ENCODE data around the gene CD8A.

Gene CD8A

GRCh38 chr2:86825693-86826381 is 35.1 kb upstream of the CD8A start:
- Histone ChIP-seq H3K27ac (ENCODE audit: low read length) (no peak overlapping the region), H3K27me3 (ENCODE audit: insufficient read depth, low read length) (no peaks in the 10 kb centered on the region), H3K36me3 (ENCODE audit: insufficient read depth, low read depth, low read length) (no peaks in the 10 kb centered on the region)

DNA sequence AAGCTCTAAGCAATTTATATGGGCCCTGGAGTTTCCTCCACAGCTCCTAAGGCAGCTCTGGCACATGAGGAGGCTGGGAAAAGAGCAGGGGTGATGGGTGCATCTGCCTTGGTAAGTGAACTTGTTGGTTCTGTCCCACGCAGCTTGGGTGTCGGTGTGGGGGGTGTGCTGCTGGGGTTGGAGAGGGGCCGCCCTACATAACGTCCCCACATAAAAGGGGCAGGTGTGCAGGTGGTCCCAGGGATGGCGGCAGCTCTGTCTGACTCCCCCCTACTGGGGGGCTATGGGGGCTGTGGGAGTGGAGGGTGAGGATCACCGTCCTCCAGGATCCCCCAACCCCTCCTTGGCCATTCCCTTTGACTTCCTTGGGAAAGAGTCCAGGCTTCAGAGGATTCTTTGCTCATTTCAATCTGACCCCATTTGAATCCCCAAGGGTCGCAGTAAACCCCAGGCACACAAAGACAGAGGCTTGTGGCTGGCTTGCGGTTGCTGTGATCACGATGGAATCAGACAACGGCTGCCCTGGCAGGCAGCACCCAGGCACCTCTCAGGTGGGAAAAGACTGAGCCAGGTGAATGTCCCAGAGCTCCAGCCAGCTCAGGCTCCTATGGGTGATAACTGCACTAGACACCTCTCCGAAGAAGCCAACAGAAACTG is 34.5 kb upstream of the CD8A start:
- H3K9me3 ChIP-seq (ENCODE audit: insufficient read depth, low read depth, low read length): no peaks in the 10 kb centered on the region; the same call in 1 of the 2 replicates
- no peak overlapping the region for H3K27ac ChIP-seq (ENCODE audit: low read length)
- H3K4me3 ChIP-seq (ENCODE audit: low read length): no peak overlapping the region
- no peaks in the 10 kb centered on the region for H3K4me1 ChIP-seq (ENCODE audit: insufficient read depth, low read length)
- H3K9ac ChIP-seq (ENCODE audit: low read depth, low read length): no peak overlapping the region
- H3K27me3 ChIP-seq (ENCODE audit: insufficient read depth, low read length): no peaks in the 10 kb centered on the region
- H3K36me3 ChIP-seq (ENCODE audit: insufficient read depth, low read depth, low read length): no peaks in the 10 kb centered on the region

More at GRCh38 chr2:86825693-86826381, 35.1 kb upstream of the CD8A start:
- Histone ChIP-seq H3K9ac (ENCODE audit: low read depth, low read length) (no peak overlapping the region), H3K4me1 (ENCODE audit: insufficient read depth, low read length) (no peaks in the 10 kb centered on the region), H3K4me3 (ENCODE audit: low read length) (no peak overlapping the region), H3K9me3 (ENCODE audit: insufficient read depth, low read depth, low read length) (no peaks in the 10 kb centered on the region; the same call in 1 of the 2 replicates)

DNA sequence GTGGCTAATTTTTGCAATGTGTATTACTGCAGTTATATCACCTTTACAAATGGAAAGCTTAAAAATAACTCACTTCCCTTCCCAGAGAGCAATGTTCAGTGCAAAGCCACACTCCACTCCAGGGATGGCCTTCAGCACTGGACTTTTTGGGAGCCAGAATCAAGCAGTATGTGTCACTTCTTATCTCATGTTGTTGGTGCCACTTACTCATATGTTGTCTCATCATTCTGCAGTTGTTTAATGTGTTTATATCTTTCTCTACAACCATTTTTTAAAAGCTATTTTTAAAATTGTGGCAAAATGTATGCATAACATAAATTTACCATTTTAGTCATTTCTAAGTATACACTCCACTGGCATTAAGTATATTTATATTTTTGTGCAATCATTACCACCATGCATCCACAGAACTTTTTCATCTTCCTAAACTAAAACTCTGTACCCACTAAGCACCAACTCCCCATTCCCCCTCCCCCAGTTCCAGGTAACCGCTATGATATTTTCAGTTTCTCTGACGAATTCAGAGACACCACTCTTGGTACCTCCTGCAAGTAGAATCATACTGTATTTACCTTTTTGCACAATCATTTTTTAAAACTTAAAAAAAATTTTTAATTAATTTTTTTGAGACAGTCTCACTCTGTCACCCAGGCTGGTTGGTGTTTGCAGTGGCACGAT is 32.1 kb upstream of the CD8A start:
- no peak overlapping the region; the same call in 1 of the 2 replicates for H3K4me3 ChIP-seq (ENCODE audit: low read length)
- H3K4me1 ChIP-seq (ENCODE audit: insufficient read depth, low read length): no peaks in the 10 kb centered on the region
- H3K9me3 ChIP-seq (ENCODE audit: insufficient read depth, low read depth, low read length): no peaks in the 10 kb centered on the region; the same call in 1 of the 2 replicates
- H3K9ac ChIP-seq (ENCODE audit: low read depth, low read length): no peak overlapping the region
- no peaks in the 10 kb centered on the region for H3K36me3 ChIP-seq (ENCODE audit: insufficient read depth, low read depth, low read length)
- no peak overlapping the region for H3K27ac ChIP-seq (ENCODE audit: low read length)
- H3K27me3 ChIP-seq (ENCODE audit: insufficient read depth, low read length): no peaks in the 10 kb centered on the region

DNA sequence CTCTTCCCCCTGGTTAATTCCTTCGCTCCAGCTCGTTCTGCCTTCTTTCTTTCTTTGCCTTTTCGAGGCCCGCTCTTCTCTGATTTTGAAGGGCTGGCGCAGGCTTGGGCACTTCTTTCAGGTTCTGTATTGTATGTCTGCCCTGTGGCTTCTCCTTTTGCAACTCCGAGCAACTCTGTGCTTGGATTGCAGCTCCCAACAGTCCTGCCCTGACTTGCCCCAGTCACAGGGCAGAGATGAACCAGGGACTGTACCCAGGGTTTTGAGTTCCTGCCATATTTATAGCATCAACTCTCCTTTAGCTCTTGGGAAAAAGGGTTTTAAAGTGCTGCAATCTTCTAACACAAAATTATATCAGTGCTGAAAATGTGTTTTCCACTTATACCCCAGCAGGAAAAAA is 31.1 kb upstream of the CD8A start:
- H3K27me3 ChIP-seq (ENCODE audit: insufficient read depth, low read length): no peaks in the 10 kb centered on the region
- H3K9me3 ChIP-seq (ENCODE audit: insufficient read depth, low read depth, low read length): no peaks in the 10 kb centered on the region; the same call in 1 of the 2 replicates
- H3K27ac ChIP-seq (ENCODE audit: low read length): no peak overlapping the region
- no peak overlapping the region for H3K9ac ChIP-seq (ENCODE audit: low read depth, low read length)
- H3K4me3 ChIP-seq (ENCODE audit: low read length): no peak overlapping the region
- no peaks in the 10 kb centered on the region for H3K36me3 ChIP-seq (ENCODE audit: insufficient read depth, low read depth, low read length)
- H3K4me1 ChIP-seq (ENCODE audit: insufficient read depth, low read length): no peaks in the 10 kb centered on the region

- no peaks in the 10 kb centered on the region for H3K36me3 ChIP-seq (ENCODE audit: insufficient read depth, low read depth, low read length)
- no peak overlapping the region for H3K27ac ChIP-seq (ENCODE audit: low read length)
- no peaks in the 10 kb centered on the region for H3K4me1 ChIP-seq (ENCODE audit: insufficient read depth, low read length)
- no peaks in the 10 kb centered on the region for H3K27me3 ChIP-seq (ENCODE audit: insufficient read depth, low read length)
- no peak overlapping the region for H3K4me3 ChIP-seq (ENCODE audit: low read length)
- H3K9me3 ChIP-seq (ENCODE audit: insufficient read depth, low read depth, low read length): no peaks in the 10 kb centered on the region; the same call in 1 of the 2 replicates
- H3K9ac ChIP-seq (ENCODE audit: low read depth, low read length): no peak overlapping the region
These were observed 30.6 kb upstream of the CD8A start for GRCh38 chr2:86821306-86821705.

DNA sequence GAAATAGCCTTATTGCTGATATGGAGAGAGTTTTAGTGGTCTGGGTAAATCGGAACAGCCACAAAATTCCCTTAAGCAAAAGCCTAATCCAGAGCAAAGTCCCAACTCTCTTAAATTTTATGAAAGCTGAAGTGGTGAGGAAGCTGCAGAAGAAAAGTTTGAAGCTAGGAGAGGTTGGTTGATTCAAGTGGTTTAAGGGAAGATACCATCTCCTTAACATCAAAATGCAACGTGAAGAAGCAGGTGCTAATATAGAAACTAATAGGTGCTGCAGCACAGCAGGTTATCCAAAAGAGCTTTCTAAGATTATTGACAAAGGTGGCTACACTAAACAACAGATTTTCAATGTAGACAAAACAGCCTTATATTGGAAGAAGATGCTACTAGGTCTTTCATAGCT is 28.2 kb upstream of the CD8A start:
- no peak overlapping the region for H3K9ac ChIP-seq (ENCODE audit: low read depth, low read length)
- no peaks in the 10 kb centered on the region for H3K36me3 ChIP-seq (ENCODE audit: insufficient read depth, low read depth, low read length)
- H3K9me3 ChIP-seq (ENCODE audit: insufficient read depth, low read depth, low read length): no peaks in the 10 kb centered on the region; the same call in 1 of the 2 replicates
- H3K4me3 ChIP-seq (ENCODE audit: low read length): no peak overlapping the region
- H3K4me1 ChIP-seq (ENCODE audit: insufficient read depth, low read length): no peaks in the 10 kb centered on the region
- H3K27ac ChIP-seq (ENCODE audit: low read length): no peak overlapping the region
- no peaks in the 10 kb centered on the region for H3K27me3 ChIP-seq (ENCODE audit: insufficient read depth, low read length)

GRCh38 chr2:86818114-86818801 is 27.5 kb upstream of the CD8A start:
- Histone ChIP-seq H3K4me1 (ENCODE audit: insufficient read depth, low read length) (no peaks in the 10 kb centered on the region), H3K36me3 (ENCODE audit: insufficient read depth, low read depth, low read length) (no peaks in the 10 kb centered on the region), H3K9me3 (ENCODE audit: insufficient read depth, low read depth, low read length) (no peaks in the 10 kb centered on the region; the same call in 1 of the 2 replicates), H3K27me3 (ENCODE audit: insufficient read depth, low read length) (no peaks in the 10 kb centered on the region), H3K4me3 (ENCODE audit: low read length) (no peak overlapping the region), H3K9ac (ENCODE audit: low read depth, low read length) (no peak overlapping the region), H3K27ac (ENCODE audit: low read length) (no peak overlapping the region)

DNA sequence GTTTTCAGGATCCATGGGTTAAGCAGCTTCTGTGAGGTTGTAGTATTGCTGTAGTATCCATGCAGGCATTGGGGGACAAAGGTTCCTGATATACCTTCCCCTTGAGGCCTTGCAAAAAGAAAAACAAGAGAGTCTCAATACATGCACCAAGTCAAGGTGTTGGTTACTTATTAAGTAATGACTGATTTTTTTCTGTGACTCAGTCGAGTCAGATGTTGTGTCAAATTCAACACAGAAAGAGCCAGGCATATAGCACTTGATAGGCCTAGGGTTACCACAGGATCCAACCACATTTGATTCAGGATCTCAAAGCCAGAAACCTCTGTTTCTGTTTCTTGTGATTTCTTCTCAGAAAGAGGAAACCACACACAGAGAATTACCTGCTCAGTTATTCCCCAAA is 24.9 kb upstream of the CD8A start:
- Histone ChIP-seq H3K9me3 (ENCODE audit: insufficient read depth, low read depth, low read length) (no peaks in the 10 kb centered on the region), H3K36me3 (ENCODE audit: insufficient read depth, low read depth, low read length) (no peaks in the 10 kb centered on the region), H3K9ac (ENCODE audit: low read depth, low read length) (no peak overlapping the region), H3K4me3 (ENCODE audit: low read length) (no peak overlapping the region), H3K27ac (ENCODE audit: low read length) (no peak overlapping the region), H3K27me3 (ENCODE audit: insufficient read depth, low read length) (no peaks in the 10 kb centered on the region), H3K4me1 (ENCODE audit: insufficient read depth, low read length) (no peaks in the 10 kb centered on the region)

DNA sequence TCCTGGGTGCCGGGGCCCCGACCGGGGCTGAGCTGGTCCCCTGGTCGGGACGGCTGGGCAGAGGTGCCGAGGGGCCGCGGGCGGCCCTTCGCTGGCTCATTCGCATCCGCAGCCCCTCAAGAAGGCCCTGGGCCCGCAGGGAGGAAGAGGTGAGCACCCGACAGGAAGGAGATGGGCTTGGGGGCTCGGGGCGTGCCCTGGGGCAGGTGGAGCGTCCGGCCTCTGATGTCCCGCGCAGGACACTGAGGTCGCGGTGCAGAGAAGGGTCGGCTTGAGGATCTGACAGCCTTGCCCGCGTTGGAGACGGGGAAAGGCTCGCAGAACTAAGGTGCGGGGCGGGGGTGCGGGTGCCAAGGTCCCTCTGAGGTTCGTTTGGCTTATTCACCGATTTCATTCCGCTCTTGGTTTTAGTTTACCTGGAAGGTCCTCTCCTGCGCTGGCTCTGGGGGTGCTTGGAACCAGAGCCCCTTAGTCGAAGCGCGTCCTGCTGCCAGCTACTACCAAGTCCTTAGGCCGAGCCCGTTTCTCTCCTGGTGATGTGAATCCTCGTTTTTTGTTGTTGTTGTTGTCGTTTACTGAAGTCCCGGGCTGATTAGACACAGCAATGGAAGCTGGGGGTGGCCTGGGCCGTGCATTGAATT is 18.9 kb upstream of the CD8A start:
- no peak overlapping the region for H3K4me3 ChIP-seq (ENCODE audit: low read length)
- no peak overlapping the region for H3K27ac ChIP-seq (ENCODE audit: low read length)
- no peaks in the 10 kb centered on the region for H3K4me1 ChIP-seq (ENCODE audit: insufficient read depth, low read length)
- H3K9ac ChIP-seq (ENCODE audit: low read depth, low read length): no peak overlapping the region
- H3K9me3 ChIP-seq (ENCODE audit: insufficient read depth, low read depth, low read length): no peaks in the 10 kb centered on the region
- H3K36me3 ChIP-seq (ENCODE audit: insufficient read depth, low read depth, low read length): no peaks in the 10 kb centered on the region
- peaks cover 37% of the 10 kb centered on the region for H3K27me3 ChIP-seq (ENCODE audit: insufficient read depth, low read length)

DNA sequence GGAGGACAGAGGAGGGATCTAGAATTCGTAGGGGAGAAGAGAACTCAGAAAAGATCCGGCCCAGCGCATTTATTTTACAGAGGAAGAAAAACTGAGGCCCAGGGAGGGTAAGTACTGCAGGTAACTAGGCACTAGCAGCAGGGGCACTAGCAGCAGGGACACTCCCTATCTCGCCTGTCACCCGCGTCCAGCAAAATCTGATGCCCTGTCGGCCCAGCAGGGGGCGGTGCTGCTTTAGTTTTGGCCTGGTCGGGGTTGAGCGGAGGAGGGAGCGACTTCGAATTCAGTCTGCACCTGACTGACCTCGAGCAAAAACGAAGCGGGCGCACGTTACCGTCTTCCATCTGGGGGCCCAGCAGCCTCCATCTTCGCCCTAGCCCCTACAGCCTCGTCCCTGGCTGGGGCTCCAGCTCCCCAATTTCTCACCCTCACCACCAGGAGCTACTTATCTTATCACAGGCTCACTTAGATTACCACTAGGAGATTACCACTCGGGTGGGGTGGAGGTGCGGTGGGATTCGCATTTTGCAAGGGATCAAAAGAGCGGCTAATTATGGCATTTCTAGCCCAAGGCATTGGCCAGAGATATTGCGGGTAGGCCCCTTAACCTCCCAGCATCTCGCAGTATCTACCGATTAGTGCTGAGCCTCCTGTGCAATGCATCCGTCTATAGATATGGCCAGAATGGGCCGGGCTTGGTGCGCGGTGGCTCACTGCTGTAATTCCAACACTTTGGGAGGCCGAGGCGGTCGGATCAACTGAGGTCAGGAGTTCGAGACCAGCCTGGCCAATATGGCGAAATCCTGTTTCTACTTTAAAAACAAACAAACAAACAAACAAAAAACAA is 17.8 kb upstream of the CD8A start:
- Histone ChIP-seq H3K27me3 (ENCODE audit: insufficient read depth, low read length) (peaks cover 37% of the 10 kb centered on the region), H3K27ac (ENCODE audit: low read length) (no peak overlapping the region), H3K4me1 (ENCODE audit: insufficient read depth, low read length) (no peaks in the 10 kb centered on the region), H3K9ac (ENCODE audit: low read depth, low read length) (peak overlapping the region; percentile 38; the same call in 1 of the 2 replicates), H3K4me3 (ENCODE audit: low read length) (peak overlapping the region; percentile 70), H3K9me3 (ENCODE audit: insufficient read depth, low read depth, low read length) (no peaks in the 10 kb centered on the region), H3K36me3 (ENCODE audit: insufficient read depth, low read depth, low read length) (no peaks in the 10 kb centered on the region)
